B cell (primary cell): ENCODE measurements around the gene PTGER2.

Experiments used
- EZH2 ChIP-seq: IDR thresholded peaks from 2 replicates; pipeline ENCODE4 v1.6.1; 2012; ENCODE audit warnings: borderline replicate concordance, low read depth, mild to moderate bottlenecking, moderate library complexity, low read length; ENCODE audit not compliant: insufficient read depth, poor library complexity, severe bottlenecking
- TF ChIP-seq, protein P1 (sequence below): fragments of 200-600 bp; IDR thresholded peaks from one replicate; pipeline ENCODE4 v1.8.0; 2022; ENCODE audit warnings: antibody characterized with exemption, mild to moderate bottlenecking

- TF ChIP-seq, protein P1, sequence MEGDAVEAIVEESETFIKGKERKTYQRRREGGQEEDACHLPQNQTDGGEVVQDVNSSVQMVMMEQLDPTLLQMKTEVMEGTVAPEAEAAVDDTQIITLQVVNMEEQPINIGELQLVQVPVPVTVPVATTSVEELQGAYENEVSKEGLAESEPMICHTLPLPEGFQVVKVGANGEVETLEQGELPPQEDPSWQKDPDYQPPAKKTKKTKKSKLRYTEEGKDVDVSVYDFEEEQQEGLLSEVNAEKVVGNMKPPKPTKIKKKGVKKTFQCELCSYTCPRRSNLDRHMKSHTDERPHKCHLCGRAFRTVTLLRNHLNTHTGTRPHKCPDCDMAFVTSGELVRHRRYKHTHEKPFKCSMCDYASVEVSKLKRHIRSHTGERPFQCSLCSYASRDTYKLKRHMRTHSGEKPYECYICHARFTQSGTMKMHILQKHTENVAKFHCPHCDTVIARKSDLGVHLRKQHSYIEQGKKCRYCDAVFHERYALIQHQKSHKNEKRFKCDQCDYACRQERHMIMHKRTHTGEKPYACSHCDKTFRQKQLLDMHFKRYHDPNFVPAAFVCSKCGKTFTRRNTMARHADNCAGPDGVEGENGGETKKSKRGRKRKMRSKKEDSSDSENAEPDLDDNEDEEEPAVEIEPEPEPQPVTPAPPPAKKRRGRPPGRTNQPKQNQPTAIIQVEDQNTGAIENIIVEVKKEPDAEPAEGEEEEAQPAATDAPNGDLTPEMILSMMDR = no peak
- TF ChIP-seq EZH2 = no peak
These were observed 38.7 kb upstream of the PTGER2 start for GRCh38 chr14:52275372-52275771.
